Stimulated activated effector memory CD8-positive, alpha-beta T cell treated with anti-CD3 and anti-CD28 coated beads, Interleukin-12 subunit alpha, Interleukin-12 subunit beta, amount 100 ng/mL, for 72 hours (primary cell): ENCODE data around the gene TNFRSF13B.
"Not testable (repeated sequence)": the region's sequence is repeated elsewhere in the genome, so short reads cannot be mapped to it uniquely, and the experiment has no call there.

Source experiments
- ATAC-seq: fragments of 150-1000 bp; cut with Tn5 transposase; 2 replicates; pipeline ENCODE4 v1.10.0; 2021
- DNase-seq, 2 donors: peaks; one replicate each; pipeline ENCODE4 v3.0.0; 2021 to 2022; ENCODE audit warnings: low spot score in 2 of 2
- H3K27ac Mint-ChIP-seq: one replicate; pipeline ENCODE4 v1.8.0; 2022; ENCODE audit warnings: mild to moderate bottlenecking, mixed read lengths
- H3K36me3 Mint-ChIP-seq: one replicate; pipeline ENCODE4 v1.8.0; 2022; ENCODE audit warnings: mild to moderate bottlenecking, mixed read lengths
- H3K4me1 Mint-ChIP-seq: one replicate; pipeline ENCODE4 v1.8.0; 2022; ENCODE audit warnings: mixed read lengths
- H3K4me3 Mint-ChIP-seq: one replicate; pipeline ENCODE4 v1.8.0; 2022; ENCODE audit warnings: mild to moderate bottlenecking, mixed read lengths
- H3K9me3 Mint-ChIP-seq: one replicate; pipeline ENCODE4 v1.8.0; 2022; ENCODE audit warnings: mixed read lengths

Gene TNFRSF13B

DNA sequence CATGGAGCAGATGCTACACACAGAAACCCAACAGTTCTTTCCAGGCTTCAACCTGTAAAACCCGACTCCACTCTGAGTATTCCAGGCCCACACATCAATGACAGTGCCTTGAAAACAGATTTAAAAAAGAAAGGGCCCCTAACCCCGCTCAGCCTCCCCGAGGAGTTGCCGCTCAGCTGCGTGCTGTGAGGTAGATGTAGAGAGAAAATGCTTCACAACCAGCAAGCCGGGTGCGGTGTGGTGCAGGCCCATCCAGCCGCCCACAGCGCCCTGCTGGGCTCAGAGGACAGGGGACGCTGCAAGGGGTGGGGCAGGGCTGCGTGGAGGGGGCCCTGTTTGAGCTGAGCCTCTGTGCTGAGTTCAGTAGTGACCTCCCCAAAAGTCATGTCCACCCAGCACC lies 24.8 kb upstream of the TNFRSF13B start:
- DNase-seq, H3K27ac Mint-ChIP-seq, H3K9me3 Mint-ChIP-seq, H3K4me1 Mint-ChIP-seq, H3K4me3 Mint-ChIP-seq, ATAC-seq, H3K36me3 Mint-ChIP-seq: not testable (repeated sequence)

DNA sequence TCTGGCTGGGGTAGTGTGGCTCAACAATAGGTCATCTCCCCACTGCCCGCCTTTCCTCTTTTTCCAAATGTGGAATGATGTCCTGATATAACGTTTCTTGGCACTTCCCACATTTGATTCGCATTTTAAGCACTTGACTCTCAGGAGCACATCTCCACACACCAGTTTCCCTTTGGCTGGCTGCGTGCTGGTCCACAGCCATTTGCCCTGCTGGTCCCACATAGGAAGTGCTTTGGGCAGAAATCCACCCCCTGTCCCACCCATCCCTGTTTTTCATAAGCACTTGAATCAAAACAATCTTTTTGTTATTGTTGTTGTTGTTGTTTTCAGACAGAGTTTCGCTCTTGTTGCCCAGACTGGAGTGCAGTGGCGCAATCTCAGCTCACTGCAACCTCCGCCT lies 24.0 kb upstream of the TNFRSF13B start:
- Mint-ChIP-seq H3K4me1 (peaks cover 8% of the 10 kb centered on the region), H3K9me3 (no peaks in the 10 kb centered on the region), H3K4me3 (no peak overlapping the region), H3K27ac (no peak overlapping the region), H3K36me3 (peaks cover 5% of the 10 kb centered on the region)
- no peak for ATAC-seq
- DNase-seq = no peak

DNA sequence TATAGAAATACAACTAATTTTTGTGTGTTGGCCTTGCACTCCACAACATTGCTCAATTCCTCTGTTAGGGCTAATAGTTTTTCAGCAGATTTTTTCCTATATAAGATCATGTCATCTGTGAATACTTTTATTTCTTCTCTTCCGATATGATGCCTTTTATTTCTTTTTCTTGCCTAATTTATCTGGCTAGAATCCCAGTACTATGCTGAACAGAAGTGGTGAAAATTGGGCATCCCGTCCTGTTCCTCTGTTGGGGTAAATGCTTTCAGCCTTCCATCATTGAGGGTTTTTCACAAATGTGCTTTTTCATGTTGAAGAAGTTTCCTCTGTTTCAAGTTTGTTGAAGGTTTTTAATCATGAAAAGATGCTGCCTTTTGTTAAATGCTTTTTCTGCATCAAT lies 22.7 kb upstream of the TNFRSF13B start:
- no peak for ATAC-seq
- no peaks in the 10 kb centered on the region for H3K9me3 Mint-ChIP-seq
- H3K27ac Mint-ChIP-seq = no peak overlapping the region
- H3K4me3 Mint-ChIP-seq = no peak overlapping the region
- no peak for DNase-seq
- H3K36me3 Mint-ChIP-seq = peaks cover 5% of the 10 kb centered on the region
- peaks cover 21% of the 10 kb centered on the region for H3K4me1 Mint-ChIP-seq

DNA sequence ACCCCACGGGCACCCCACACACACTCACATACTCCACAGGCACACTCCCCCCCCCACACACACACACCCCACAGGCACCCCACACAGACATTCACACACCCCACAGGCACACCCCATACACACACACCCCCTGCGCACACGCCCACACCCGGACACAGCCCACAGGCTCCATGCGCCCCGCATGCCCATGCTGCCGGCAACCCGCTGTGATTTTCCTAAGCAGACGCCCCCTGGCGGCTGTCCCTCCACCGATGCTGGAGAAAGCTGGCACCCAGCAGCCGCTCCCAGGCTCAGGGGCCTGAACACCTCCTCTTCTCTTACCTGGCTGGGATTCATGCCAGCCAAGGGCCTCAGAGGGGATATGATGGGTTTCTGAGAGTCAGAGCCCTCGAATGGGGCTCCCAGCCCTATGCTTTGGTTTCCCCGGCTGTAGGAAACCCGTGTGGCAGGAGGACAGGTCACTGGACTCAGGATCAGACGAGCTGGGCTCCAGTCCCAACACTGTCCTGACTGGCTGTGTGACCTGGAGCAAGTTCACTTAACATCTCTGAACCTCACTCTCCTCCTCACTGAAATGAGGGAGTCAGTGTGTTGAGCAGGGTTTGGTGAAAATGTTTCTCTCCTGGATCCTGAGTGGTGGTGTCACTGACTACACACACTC lies 19.6 kb upstream of the TNFRSF13B start:
- ATAC-seq = peak; percentile 58
- DNase-seq = peak; percentile 79 to 91
- Mint-ChIP-seq H3K9me3 (no peaks in the 10 kb centered on the region), H3K4me3 (peak overlapping the region; percentile 25), H3K36me3 (peaks cover 5% of the 10 kb centered on the region), H3K27ac (peak overlapping the region; percentile 73), H3K4me1 (peaks cover 53% of the 10 kb centered on the region)

DNA sequence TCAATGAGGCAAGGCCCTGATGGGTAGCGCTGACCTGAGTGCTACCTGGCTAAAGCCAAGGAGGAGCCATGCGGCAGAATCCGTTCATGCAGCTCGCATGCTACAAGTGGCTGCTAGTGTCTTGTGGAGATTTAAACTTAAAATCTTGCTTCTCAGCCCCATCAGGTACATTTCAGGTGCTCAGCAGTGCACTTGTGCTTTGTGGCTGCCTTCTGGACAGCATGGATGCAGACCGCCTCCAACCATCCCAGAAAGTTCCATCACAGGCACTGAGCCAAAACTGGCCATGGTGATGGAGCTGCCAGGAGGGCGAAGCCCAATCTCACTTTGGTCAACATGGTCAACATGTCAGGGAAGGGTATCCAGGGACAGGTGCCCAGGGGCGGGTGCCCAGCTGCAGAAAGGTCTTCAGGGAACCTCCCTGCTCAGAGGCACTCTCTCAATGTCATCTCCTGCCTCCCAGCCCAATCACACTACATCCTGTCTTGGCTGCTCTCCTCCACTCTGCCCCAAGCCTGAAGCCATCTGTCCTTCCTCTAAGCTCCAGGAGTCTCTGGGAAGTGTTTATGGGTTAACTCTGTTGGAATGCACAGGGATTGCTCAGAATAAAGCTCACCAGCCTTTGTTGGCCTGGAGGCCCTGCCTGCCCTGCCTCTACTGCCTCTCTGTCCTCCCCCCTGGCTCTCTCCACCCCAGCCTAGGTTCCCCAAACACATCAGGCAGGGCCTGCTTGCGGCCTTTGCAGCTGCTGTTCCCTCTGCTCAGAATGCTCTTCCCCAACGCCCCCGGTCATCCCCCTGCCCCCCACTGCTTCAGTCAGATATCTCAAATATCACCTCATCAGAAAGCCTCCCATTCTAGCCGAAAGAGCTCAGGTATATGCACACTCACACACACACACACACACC lies 18.3 kb upstream of the TNFRSF13B start:
- H3K36me3 Mint-ChIP-seq = peaks cover 5% of the 10 kb centered on the region
- H3K4me3 Mint-ChIP-seq = peak overlapping the region; percentile 76
- H3K9me3 Mint-ChIP-seq = no peaks in the 10 kb centered on the region
- peak overlapping the region; percentile 95 for H3K27ac Mint-ChIP-seq
- H3K4me1 Mint-ChIP-seq = peaks cover 57% of the 10 kb centered on the region
- ATAC-seq = no peak
- no peak for DNase-seq

DNA sequence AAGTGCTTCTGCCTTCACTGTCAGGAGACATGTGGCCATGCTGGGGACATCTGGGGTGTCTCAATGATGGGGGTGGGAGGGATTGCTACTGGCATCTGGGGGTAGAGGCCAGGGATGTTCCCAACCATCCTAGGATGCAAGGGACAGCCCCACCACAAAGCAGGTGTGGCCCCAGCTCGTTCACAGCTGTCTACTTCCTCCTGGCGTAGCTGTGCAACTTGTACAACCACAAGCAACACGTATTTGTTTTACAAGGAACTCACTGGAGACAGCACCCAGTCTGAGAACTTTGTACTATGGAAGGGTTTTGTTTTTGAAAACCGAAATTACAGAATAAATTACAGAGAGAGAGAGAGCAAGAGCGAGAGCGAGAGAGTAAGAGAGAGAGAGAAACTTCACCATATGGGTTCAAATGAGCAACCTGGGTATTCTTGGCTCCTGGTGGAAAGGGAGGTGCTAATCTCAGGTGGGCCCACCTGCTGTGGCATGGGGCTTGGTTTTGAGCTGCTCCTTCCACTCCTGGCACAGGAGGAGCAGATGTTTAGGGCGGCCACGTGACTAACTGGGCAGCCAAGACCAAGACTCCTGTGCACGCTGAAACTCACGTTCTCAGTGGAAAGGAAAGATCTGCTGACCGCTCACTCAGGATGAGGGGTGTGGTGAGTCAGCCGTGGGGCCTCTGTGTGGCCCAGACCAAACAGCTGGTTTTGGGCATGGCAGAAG lies 17.5 kb upstream of the TNFRSF13B start:
- peak; percentile 6 for ATAC-seq
- Mint-ChIP-seq H3K4me3 (peak overlapping the region; percentile 76), H3K36me3 (peaks cover 5% of the 10 kb centered on the region), H3K27ac (peak overlapping the region; percentile 95), H3K4me1 (peaks cover 57% of the 10 kb centered on the region), H3K9me3 (no peaks in the 10 kb centered on the region)
- peak in 1 of 2 donors; percentile 69 for DNase-seq

DNA sequence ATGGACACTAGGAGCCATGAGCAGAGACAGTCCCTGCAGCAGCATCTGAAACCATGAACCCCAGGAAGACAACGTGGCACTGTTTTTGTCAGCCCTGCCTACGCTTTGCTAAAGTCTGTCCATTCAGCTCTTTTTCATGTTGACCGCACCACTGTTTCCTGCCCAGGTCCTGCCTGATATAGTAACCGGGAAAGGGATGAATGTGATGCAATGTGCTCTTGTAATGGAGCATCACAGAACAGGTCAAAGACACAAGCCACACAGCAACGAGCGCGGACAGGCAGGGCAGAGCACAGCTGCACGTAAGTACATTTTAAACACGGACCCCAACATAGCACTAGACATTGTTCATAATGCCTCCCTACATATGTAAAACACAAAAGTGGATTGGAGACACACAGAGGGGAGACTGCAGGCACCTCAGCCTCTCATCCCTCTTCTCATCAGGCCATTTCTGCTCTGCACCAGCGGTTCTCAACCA lies 16.9 kb upstream of the TNFRSF13B start:
- no peaks in the 10 kb centered on the region for H3K9me3 Mint-ChIP-seq

DNA sequence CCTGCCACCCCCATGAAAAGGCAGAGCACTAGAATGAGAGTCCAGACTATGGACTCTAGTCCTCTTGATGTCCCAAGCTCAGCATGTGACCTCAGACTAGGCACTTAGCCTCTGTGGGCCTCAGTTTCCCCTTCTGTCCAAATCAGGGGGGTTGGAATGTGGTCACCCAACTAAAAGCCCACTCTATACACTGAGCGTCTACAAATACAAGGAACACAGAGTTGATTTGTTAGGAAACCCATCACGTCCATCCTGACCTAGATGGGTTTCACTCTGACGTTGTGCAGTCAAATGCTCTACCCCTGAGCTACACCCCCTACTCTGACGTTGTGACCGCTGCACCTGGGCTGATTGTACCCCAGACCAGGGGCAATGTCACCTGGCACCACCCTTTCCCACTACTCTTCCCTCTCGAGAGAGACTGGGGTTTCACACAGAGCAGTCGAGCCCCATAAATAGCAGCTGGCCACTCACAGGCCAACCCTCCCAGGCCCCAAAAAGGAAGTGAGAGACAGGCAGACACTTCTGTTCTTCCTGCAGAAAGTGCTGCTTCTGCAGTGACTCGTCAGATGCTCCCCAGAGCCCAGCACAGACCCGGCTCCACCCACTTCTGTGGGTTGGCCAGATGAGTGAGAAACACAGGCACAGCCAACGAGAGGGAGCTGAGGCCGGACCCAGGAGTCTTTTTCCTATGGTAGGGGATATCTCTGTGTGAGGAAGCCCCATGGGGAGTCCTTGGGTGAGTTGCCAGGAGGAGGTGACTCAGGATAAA lies 16.1 kb upstream of the TNFRSF13B start:
- Mint-ChIP-seq H3K27ac (peak overlapping the region; percentile 95), H3K4me1 (peaks cover 63% of the 10 kb centered on the region), H3K4me3 (peak overlapping the region; percentile 76), H3K9me3 (no peaks in the 10 kb centered on the region), H3K36me3 (peaks cover 5% of the 10 kb centered on the region)
- peak; percentile 90 for ATAC-seq
- peak; percentile 49 to 87 for DNase-seq

More for the DNA sequence above, 16.9 kb upstream of the TNFRSF13B start:
- H3K36me3 Mint-ChIP-seq = peaks cover 5% of the 10 kb centered on the region
- DNase-seq = peak in 1 of 2 donors; percentile 74
- ATAC-seq = peak; percentile 59
- peaks cover 57% of the 10 kb centered on the region for H3K4me1 Mint-ChIP-seq
- peak overlapping the region; percentile 95 for H3K27ac Mint-ChIP-seq
- H3K4me3 Mint-ChIP-seq = peak overlapping the region; percentile 76

DNA sequence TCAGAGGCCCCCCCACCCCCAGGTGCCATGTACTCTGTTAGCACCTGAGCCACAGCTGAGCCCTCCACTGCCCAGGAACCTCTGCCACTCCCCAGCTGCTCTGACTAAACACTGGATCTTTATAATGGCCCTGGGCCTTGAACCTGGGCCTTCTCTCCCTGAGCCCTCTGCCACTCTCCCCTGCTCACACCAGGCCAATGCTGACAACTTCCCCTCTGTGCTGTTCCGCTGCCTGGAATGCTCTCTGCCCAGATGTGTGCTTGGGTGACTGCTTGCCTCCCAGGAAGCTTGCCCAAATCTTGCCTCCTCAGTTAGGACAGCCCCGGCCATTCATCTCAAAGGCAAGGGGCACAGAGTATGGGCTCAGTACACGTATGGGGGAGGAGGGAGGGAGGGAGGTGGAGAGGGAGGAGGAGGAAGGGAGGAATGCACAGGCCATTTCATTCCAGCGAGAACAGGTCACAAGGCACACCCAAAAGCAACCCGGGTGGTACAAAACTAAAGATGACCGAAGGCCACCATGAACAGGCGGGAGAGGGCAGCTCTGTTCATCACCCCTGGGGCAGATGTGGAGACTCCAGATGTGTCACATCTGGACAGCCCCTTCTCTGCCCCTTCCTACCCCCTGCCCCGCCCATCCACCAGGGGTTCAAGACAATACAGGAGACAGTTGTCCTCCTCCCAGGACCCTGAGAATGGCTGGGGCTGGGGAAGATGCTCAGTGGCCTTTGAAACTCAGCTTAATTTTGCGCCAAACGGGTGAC lies 15.3 kb upstream of the TNFRSF13B start:
- peak overlapping the region; percentile 95 for H3K27ac Mint-ChIP-seq
- ATAC-seq (no peak), DNase-seq (no peak)
- peaks cover 63% of the 10 kb centered on the region for H3K4me1 Mint-ChIP-seq
- no peak overlapping the region for H3K4me3 Mint-ChIP-seq
- H3K9me3 Mint-ChIP-seq = no peaks in the 10 kb centered on the region
- H3K36me3 Mint-ChIP-seq = peaks cover 5% of the 10 kb centered on the region

DNA sequence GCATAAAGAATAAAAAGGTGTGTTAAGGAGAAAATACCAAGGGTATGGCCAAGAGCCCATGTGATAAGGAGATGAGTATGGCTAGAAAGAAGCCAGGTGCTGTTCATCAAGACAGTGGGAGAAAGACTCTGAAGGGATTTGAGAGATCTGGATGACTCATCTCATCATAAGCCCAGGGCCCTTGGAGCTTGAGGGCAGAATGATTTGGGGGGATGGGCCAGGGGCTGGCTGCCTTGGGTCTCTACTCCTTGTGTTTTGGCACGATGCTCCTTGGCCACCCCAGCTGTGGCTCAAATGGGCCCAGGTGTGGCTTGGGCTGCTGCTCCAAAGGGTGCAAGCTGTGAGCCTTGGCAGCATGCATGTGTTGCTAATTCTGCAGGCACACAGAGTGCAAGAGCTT lies 14.5 kb upstream of the TNFRSF13B start:
- Mint-ChIP-seq H3K36me3 (no peaks in the 10 kb centered on the region), H3K27ac (peak overlapping the region; percentile 95), H3K9me3 (no peaks in the 10 kb centered on the region), H3K4me1 (peaks cover 60% of the 10 kb centered on the region), H3K4me3 (no peak overlapping the region)
- ATAC-seq (no peak), DNase-seq (no peak)

DNA sequence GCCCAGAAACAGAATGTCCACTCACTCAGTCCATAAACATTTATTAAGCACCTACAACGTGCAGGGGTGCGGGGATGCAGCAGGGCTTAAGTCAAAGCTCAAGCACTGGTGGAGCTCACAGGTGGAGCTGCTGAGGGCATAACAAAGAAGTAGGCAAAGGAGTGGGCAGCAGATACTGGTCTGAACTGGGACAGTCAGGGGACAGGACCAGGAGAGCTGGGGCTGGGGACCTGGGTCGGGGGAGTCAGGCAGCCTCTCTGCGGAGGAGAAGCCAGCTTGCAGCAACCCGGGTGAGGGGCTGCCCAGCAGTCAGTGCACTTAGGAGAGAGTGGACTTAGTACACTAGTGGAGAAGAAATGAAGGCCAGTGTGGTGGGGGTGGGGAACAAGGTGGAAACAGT lies 10.0 kb upstream of the TNFRSF13B start:
- no peak for DNase-seq
- Mint-ChIP-seq H3K4me3 (no peak overlapping the region), H3K36me3 (no peaks in the 10 kb centered on the region), H3K9me3 (no peaks in the 10 kb centered on the region), H3K27ac (no peak overlapping the region), H3K4me1 (peaks cover 15% of the 10 kb centered on the region)
- ATAC-seq = no peak

DNA sequence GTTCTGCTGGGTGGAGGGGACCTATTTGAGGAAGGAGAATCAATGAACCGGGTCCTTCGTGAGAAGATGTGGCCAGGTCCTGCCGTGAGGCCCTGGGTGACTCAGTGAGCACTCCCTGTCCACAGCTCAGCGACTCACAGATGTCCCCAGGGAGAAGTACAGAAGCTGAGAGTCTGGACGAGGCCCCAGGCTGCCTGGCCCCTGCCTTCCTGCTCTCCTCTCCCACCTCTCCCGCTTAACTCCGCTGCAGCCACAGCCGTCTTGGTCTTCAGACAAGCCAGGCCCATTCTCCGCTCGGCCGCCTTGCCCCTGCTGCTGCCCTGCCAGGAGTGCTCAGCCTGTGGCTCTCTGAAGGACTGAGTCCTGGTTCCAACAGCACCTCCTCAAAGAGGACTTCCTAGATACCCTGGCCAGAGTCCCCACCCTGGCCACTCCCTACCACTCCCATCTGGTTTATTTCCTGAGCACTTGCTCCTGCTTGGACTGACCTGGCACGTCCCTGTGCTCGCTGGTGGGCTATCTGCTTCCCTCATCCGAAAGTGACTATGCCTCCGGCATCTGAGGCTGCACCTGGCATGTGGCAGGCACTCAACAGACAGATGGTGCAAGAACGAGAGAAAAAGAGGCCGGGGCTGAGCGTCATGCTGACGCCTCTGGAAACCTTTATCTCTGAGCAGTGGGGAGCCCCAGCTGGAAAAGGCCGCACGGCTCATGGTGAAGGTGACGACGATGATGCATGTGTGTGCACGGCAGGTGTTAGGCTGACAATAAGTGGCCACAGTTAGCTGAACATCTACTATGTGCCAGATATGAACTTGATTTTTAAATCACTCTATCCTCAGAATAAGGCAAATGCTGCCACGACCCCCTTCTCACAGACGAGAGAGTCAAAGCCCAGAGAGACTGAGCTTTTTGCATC lies 9.2 kb upstream of the TNFRSF13B start:
- Mint-ChIP-seq H3K36me3 (no peaks in the 10 kb centered on the region), H3K4me1 (peaks cover 15% of the 10 kb centered on the region), H3K9me3 (no peaks in the 10 kb centered on the region), H3K27ac (no peak overlapping the region), H3K4me3 (no peak overlapping the region)
- ATAC-seq (peak; percentile 69), DNase-seq (no peak)

DNA sequence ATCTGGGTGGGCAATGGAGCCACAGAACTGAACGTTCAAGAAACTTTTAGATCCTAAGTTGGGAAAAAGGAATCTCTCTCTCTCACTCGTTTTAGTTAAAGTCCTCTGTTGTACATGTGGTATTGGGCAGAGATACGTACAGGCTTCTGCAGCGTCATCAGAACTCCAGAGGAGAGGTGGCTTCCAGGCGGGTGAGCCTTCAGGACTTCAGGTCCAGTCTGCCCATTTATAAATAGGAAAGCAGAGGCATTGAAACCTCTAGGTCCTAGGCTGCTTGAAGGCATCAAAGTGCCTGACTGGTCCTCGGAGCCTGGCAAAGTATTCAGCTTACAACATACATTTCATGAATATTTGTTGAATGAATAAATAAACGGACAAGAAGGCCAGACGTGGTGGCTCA lies 8.1 kb upstream of the TNFRSF13B start:
- no peaks in the 10 kb centered on the region for H3K36me3 Mint-ChIP-seq
- DNase-seq (no peak), ATAC-seq (no peak)
- H3K9me3 Mint-ChIP-seq = no peaks in the 10 kb centered on the region
- H3K4me1 Mint-ChIP-seq = peaks cover 17% of the 10 kb centered on the region
- no peak overlapping the region for H3K27ac Mint-ChIP-seq
- H3K4me3 Mint-ChIP-seq = no peak overlapping the region
